Endothelial cell of umbilical vein (primary cell): ENCODE data around the gene SIPA1L2.

ENCODE experiments used
- EZH2 ChIP-seq: IDR thresholded peaks from 2 replicates; pipeline ENCODE4 v1.6.1; 2012; ENCODE audit warnings: borderline replicate concordance, low read depth, mild to moderate bottlenecking, moderate library complexity, low read length, inconsistent platforms; ENCODE audit not compliant: severe bottlenecking
- GATA2 ChIP-seq: IDR thresholded peaks from 2 replicates; pipeline ENCODE4 v1.7.0; 2011; ENCODE audit warnings: low read depth, mild to moderate bottlenecking, moderate library complexity, mixed read lengths, low read length; ENCODE audit not compliant: insufficient read length, insufficient read depth
- MYC ChIP-seq: IDR thresholded peaks from one replicate; pipeline ENCODE4 v1.6.1; 2011; ENCODE audit warnings: mild to moderate bottlenecking, low read depth, low read length
- POLR2A ChIP-seq: IDR thresholded peaks from 2 replicates; pipeline ENCODE4 v1.6.1; 2012; ENCODE audit warnings: low read depth, mild to moderate bottlenecking, control low read depth, low read length
- POLR2AphosphoS5 ChIP-seq: IDR thresholded peaks from 2 replicates; pipeline ENCODE4 v1.6.1; 2012; ENCODE audit warnings: low read depth, mild to moderate bottlenecking, control low read depth, low read length, moderate library complexity; ENCODE audit not compliant: insufficient read depth
- TF ChIP-seq, protein P1 (sequence below), 2 donors: IDR thresholded peaks; 1 replicate in 1 of 2; 2 replicates in 1 of 2; pipeline ENCODE4 v1.5.1; 2011; ENCODE audit warnings: low read length in 2 of 2, mild to moderate bottlenecking in 2 of 2, moderate library complexity in 2 of 2, control low read depth in 1 of 2, inconsistent platforms in 1 of 2, low read depth in 1 of 2; ENCODE audit not compliant: insufficient read depth in 1 of 2; ENCODE audit errors: extremely low read depth in 1 of 2
- TF ChIP-seq, protein P2 (sequence below): IDR thresholded peaks from 2 replicates; pipeline ENCODE4 v1.6.1; 2011; ENCODE audit not compliant: insufficient read depth, insufficient read length

DNA sequence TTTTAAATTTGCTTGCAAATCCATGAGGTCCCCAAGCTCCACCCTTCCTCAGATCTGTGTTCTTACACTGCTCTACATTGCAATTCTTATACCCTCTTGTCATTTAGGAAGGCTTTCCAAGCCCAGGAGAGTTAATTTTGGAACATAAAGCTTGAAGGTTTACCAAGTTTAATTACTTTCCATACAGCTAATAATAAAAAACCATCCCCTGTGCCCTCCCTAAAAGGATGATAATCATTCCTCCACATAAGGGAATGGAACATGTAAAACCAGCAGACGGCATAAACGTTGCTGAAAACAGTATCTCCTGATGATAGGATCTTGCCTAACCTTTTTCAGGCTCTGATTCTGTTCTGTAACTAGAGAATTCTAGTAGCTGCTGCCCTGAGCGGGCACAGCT lies 23.9 kb upstream of the SIPA1L2 start:
- TF ChIP-seq, protein P1, sequence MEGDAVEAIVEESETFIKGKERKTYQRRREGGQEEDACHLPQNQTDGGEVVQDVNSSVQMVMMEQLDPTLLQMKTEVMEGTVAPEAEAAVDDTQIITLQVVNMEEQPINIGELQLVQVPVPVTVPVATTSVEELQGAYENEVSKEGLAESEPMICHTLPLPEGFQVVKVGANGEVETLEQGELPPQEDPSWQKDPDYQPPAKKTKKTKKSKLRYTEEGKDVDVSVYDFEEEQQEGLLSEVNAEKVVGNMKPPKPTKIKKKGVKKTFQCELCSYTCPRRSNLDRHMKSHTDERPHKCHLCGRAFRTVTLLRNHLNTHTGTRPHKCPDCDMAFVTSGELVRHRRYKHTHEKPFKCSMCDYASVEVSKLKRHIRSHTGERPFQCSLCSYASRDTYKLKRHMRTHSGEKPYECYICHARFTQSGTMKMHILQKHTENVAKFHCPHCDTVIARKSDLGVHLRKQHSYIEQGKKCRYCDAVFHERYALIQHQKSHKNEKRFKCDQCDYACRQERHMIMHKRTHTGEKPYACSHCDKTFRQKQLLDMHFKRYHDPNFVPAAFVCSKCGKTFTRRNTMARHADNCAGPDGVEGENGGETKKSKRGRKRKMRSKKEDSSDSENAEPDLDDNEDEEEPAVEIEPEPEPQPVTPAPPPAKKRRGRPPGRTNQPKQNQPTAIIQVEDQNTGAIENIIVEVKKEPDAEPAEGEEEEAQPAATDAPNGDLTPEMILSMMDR (IDR thresholded peaks at IDR 0.05; ENCODE audit: extremely low read depth in 1 of 2, insufficient read depth in 1 of 2, low read depth in 1 of 2, low read length in 2 of 2) = no peak
- no peak for TF ChIP-seq EZH2
- TF ChIP-seq GATA2 = no peak
- TF ChIP-seq, protein P2, sequence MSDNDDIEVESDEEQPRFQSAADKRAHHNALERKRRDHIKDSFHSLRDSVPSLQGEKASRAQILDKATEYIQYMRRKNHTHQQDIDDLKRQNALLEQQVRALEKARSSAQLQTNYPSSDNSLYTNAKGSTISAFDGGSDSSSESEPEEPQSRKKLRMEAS = no peak
- TF ChIP-seq POLR2AphosphoS5 = no peak
- TF ChIP-seq POLR2A = no peak
- TF ChIP-seq MYC = no peak
